GM10266 (cell line): Measurements from ENCODE around the gene TWF1.

Source experiments
- DNase-seq: peaks from one replicate; pipeline ENCODE4 v3.0.0; 2012; ENCODE audit errors: extremely low spot score
- TF ChIP-seq, protein P1 (sequence below): IDR thresholded peaks from 2 replicates; pipeline ENCODE4 v1.5.1; 2012; ENCODE audit warnings: mild to moderate bottlenecking, low read depth; ENCODE audit not compliant: control insufficient read depth, insufficient read depth; ENCODE audit errors: missing control alignments

The TWF1 gene

GRCh38 chr12:43826681-43827080 is 20.6 kb upstream of the TWF1 start:
- DNase-seq, result no peak
- TF ChIP-seq, protein P1, sequence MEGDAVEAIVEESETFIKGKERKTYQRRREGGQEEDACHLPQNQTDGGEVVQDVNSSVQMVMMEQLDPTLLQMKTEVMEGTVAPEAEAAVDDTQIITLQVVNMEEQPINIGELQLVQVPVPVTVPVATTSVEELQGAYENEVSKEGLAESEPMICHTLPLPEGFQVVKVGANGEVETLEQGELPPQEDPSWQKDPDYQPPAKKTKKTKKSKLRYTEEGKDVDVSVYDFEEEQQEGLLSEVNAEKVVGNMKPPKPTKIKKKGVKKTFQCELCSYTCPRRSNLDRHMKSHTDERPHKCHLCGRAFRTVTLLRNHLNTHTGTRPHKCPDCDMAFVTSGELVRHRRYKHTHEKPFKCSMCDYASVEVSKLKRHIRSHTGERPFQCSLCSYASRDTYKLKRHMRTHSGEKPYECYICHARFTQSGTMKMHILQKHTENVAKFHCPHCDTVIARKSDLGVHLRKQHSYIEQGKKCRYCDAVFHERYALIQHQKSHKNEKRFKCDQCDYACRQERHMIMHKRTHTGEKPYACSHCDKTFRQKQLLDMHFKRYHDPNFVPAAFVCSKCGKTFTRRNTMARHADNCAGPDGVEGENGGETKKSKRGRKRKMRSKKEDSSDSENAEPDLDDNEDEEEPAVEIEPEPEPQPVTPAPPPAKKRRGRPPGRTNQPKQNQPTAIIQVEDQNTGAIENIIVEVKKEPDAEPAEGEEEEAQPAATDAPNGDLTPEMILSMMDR, result no peak

- DNase-seq, result no peak
- TF ChIP-seq, protein P1, result no peak
Measured at GRCh38 chr12:43824207-43824775, 18.2 kb upstream of the TWF1 start.

DNA sequence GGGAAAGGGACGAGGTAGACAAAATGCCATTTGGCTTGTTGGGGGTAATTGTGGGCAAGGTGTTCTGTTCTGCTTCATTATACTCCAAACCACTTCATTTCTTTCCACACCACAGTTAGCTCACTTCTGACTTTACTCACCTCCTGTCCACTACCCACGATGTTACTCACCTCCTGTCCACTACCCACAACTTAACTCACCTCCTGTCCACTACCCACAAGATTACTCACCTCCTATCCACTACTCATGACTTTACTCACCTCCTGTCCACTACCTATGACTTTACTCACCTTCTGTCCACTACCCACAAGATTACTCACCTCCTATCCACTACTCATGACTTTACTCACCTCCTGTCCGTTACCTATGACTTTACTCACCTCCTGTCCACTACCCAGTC is 10.1 kb upstream of the TWF1 start:
- TF ChIP-seq, protein P1, result no peak
- DNase-seq, result no peak

DNA sequence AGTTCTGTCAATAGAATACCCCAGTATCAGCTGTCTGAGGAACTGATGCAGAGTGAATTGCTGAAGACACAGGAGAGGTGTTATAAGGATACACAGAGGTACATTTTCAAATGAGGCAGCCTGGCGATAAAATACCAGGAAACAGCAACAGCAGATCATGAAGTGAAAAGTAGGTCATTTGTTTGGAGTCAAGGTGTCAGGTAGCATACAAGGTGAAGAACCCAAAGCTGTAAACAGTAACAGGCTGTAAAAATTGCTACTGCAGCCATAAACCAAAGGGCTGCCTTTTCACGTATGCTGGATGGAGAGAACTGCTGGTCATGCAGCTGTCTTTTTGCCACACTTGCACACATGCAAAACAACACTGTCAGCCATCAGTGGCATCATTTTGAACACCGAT is 9.3 kb upstream of the TWF1 start:
- no peak for DNase-seq
- TF ChIP-seq, protein P1, result no peak

- no peak for DNase-seq
- TF ChIP-seq, protein P1, result no peak
Measured at GRCh38 chr12:43812926-43813325, 6.8 kb upstream of the TWF1 start.

DNA sequence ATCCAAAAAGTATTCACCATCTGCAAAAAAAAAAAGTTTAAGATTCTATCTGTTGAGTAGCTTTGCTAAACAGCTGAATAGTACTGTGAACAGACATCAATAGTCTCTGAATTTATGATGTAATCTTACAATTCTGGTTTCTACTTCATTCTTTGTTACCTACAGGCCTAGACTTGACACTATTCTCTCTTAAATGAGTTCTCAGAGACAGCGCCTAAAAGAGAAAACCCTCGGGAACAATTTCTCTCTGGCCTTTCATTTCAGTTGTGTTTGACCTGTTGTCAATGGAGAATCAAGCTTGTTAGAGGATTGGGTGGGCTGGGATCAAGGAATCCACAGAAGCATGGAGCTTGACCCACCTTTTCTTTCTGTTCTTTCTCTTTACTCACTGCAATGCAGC is 5.9 kb upstream of the TWF1 start:
- TF ChIP-seq, protein P1, result no peak
- no peak for DNase-seq

- no peak for DNase-seq
- TF ChIP-seq, protein P1, result no peak
Measured at GRCh38 chr12:43807386-43807785, 1.3 kb upstream of the TWF1 start.
